ENCODE data around the gene SIM2.

The SIM2 gene

GRCh38 chr21:36716836-36717235, 17.9 kb downstream of the SIM2 start:
- no peak for DNase-seq (ENCODE audit: low read depth)

GRCh38 chr21:36717976-36718375, 19.1 kb downstream of the SIM2 start:
- DNase-seq (ENCODE audit: low read depth): no peak

GRCh38 chr21:36718951-36719501, 20.1 kb downstream of the SIM2 start:
- no peak for DNase-seq (ENCODE audit: low read depth)

- DNase-seq (ENCODE audit: low read depth): no peak
These were observed 20.7 kb downstream of the SIM2 start for GRCh38 chr21:36719614-36720013.

- DNase-seq (ENCODE audit: low read depth): no peak
These were observed 22.9 kb downstream of the SIM2 start for GRCh38 chr21:36721817-36722216.

- no peak for DNase-seq (ENCODE audit: low read depth)
These were observed 23.8 kb downstream of the SIM2 start for GRCh38 chr21:36722370-36723368.

- no peak for DNase-seq (ENCODE audit: low read depth)
These were observed 24.5 kb downstream of the SIM2 start for GRCh38 chr21:36723371-36723881.

GRCh38 chr21:36724660-36725059, 25.7 kb downstream of the SIM2 start:
- DNase-seq (ENCODE audit: low read depth): no peak

- no peak for DNase-seq (ENCODE audit: low read depth)
These were observed 27.0 kb downstream of the SIM2 start for GRCh38 chr21:36725793-36726386.

GRCh38 chr21:36727866-36728265, 29.0 kb downstream of the SIM2 start:
- no peak for DNase-seq (ENCODE audit: low read depth)

- no peak for DNase-seq (ENCODE audit: low read depth)
These were observed 29.6 kb downstream of the SIM2 start for GRCh38 chr21:36728371-36729111.

- DNase-seq (ENCODE audit: low read depth): no peak
These were observed 30.5 kb downstream of the SIM2 start for GRCh38 chr21:36729310-36729970.

- DNase-seq (ENCODE audit: low read depth): no peak
These were observed 31.7 kb downstream of the SIM2 start for GRCh38 chr21:36730291-36731281.

GRCh38 chr21:36732217-36732616, 33.3 kb downstream of the SIM2 start:
- DNase-seq (ENCODE audit: low read depth): no peak

- DNase-seq (ENCODE audit: low read depth): no peak
These were observed 33.8 kb downstream of the SIM2 start for GRCh38 chr21:36732761-36733160.

GRCh38 chr21:36733857-36734256, 34.9 kb downstream of the SIM2 start:
- no peak for DNase-seq (ENCODE audit: low read depth)

GRCh38 chr21:36734367-36735200, 35.7 kb downstream of the SIM2 start:
- no peak for DNase-seq (ENCODE audit: low read depth)

GRCh38 chr21:36735201-36735515, 36.2 kb downstream of the SIM2 start:
- DNase-seq (ENCODE audit: low read depth): no peak

- no peak for DNase-seq (ENCODE audit: low read depth)
These were observed 36.9 kb downstream of the SIM2 start for GRCh38 chr21:36735724-36736320.
